MV-4-11 (cell line): ENCODE data around the gene MYO10.

Experiments
- DNase-seq: peaks from one replicate; lab custom pipeline; 2025; lab: John Stamatoyannopoulos, UW

Gene MYO10

GRCh38 chr5:16709691-16710433, 226.2 kb downstream of the MYO10 start:
- no peak for DNase-seq

DNA sequence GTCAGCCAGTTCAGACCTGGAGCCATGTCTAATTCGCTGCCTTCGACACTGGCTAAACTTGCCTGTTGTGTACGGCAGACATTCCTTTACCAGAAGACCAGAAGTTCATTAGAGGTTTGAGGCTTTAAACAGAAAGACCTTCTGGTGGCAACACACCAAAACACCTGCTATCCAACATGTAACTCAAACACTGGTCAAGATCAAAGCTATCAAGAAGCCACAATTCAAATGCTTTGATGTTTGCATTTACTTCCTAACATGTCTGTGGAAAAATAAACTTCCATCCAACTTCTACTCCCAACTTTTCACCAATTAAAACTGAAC, 228.3 kb downstream of the MYO10 start:
- DNase-seq, result no peak

DNA sequence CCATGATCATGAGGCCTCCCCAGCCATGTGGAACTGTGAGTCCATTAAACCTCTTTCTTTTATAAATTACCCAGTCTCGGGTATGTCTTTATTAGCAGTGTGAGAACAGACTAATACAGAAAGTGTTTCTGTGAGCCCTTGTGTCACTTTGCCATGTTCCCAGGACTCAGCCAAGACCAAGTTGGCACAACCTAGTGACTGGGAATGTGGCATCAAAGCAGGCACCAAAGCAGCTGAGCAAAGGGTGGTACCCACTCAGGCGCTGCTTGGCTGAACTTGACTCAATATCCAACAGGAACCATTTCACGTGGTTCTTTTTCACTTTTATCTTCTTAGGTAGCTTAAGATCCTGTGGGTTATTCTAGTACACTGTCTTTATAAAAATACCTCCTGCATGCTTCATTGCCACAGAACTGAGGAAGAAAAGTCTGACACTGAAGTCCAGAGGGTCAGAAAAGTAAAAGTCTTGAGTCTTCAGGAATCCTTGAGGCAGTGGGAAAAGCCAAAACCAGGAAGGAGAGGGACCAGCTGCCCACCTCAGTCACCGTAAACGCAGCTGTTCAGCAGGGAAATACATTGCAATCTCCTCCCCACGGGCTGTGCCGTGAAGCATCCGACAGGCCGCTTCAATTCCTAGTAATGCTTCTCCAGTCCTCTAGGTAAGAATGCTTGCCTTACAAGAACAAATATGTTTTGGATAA, 228.8 kb downstream of the MYO10 start:
- DNase-seq, result no peak

DNA sequence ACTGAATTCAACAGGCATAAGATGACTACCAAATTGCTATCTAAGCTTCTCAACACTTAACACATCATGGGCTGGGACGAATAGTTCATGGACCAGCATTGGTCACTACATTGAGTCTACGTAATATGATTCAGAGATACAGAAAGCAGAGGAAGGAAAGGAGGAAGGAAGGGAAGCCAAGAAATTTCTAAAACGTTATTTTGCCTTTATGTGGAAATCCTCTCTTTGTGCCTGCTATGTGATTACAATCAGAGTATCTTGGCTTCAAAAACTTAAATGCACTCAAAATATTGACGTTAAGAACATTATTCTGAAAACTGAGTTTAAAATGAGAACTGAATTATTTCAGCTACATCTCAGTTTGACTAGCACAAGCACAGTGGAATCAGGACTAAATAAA, 231.1 kb downstream of the MYO10 start:
- no peak for DNase-seq

DNA sequence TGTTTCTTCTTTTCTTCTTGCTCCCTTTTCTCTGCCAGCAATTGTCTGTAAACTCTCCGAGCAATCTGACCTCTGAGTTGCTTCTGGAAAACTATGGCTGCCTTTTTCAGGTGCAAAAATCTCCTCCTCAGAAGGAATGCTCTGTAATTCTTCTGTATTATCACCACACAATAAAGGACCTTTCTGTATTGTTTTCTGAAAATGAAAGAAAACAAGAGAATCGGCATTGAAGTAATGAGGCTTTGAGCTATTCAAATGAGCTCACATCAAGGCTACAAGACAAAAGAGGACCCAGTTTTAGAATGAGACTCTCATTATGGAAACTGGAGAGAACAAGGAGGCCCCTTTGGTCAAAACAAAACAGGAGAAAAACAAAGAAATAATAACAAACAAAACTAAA, 233.1 kb downstream of the MYO10 start:
- no peak for DNase-seq

DNA sequence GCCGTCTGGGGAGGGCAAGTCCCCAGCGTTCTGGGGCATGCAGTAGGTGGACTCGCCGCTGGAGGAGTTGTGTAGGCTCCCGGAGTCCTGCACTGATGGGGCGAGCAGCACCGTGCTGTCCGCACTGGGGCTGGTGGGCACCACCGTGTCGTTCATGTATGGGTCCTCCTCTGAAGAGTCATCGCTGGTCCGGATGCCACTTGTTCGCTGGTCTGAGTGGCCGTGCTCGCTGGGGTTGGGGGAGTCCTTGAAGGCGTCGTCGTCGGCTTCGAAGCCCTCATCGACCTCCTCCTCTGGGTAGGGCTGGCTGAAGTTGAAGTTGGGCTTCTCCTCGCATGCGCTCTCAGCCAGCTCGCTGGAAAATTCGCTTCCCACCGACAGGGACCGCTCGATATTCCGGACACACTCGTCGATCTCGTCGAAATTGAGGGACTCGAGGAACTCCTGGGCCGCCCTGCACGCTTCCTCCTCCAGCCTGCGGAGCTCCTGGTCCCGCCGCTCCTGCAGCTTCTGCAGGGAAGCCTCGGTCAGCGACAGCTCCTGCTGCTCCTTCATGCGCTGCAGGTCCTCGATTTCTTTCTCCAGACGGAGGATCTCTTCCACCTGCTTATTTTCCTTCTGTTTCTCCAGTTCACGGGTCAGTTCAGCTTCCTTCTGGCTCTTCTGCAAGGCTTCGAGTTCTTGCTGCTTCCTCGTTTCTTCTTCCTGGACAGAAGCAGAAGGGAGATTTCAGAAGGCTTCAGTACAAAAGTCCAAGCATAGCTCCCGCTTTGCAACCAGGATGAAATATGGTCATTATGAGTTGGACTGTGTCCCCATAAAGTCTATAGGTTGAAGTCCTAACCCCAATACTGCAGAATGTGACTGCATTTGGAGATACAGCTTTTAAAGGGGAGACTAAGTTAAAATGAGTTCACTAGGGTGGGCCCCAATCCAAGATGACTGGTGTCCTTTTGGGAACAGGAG, 234.7 kb downstream of the MYO10 start:
- DNase-seq, result no peak

GRCh38 chr5:16700081-16700480, 236.0 kb downstream of the MYO10 start:
- DNase-seq, result no peak

DNA sequence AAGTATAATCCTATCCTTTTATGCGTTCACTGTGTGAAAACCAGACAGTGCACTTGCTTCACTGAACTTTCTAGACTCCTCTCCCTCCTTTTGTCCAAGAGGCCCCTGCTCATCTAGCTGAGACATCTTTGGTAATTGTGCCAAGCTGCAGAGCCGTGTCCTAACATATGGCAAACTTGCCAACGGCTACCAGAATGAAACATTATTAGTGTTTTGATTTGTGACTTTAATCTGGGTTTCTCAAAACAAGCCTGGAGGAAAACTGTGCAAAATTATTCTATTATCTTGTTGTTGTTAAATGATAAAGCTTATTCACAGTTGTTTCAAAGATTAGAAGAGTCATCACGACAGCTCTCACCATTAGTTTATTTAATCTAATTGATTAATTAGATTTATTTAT, 240.3 kb downstream of the MYO10 start:
- DNase-seq, result no peak

- DNase-seq, result no peak
Observed at GRCh38 chr5:16693879-16694278, 242.2 kb downstream of the MYO10 start.

GRCh38 chr5:16691731-16692130, 244.4 kb downstream of the MYO10 start:
- DNase-seq, result no peak

DNA sequence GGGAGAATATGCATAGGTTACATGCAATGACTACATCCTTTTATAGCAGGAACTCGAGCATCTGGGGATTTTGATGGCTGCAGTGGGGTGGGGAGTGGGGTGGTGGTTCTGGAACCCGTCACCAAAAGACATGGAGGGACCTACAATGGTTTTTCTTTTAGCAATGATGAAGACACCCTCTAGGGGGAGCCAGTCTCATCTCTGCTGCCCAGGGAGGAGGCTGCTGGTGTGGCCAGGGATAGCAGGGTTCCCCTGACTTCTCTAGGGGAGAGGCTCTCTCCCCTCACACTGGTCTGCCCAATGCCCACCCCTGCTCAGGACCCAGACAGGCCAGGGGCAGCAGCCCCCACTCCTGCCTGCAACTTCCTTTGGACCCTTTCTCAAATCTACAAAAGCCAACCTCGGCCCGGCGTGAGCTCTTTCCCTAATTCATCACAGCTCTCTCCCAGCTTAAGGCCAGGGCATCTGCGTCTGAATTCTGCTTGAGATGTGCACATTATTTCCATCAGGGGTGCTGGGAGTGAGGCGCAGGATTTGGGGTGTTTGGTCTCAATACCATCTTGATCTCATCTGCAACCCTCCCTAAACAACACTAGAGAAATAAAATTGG, 245.7 kb downstream of the MYO10 start:
- DNase-seq, result peak; percentile 44

DNA sequence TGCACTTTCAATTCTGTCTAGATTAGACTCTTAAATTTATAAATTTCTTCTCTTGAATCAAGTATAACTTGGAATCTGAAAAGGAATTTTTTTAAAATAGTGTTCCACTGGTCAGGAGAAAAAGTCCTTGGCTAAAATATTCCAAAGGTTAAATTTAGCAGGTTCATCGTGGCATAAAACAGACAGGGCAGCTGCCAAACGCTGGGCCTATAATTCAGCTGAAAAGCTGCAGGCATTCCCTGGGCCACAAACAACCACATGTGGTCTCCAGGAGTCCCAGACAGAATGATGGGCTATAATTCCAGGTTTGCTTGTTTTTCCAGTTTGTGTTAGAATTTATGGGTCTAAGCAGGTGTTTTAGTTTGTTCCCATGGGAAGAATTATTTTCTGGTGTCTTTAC, 248.2 kb downstream of the MYO10 start:
- no peak for DNase-seq

- DNase-seq, result no peak
Observed at GRCh38 chr5:16685069-16685468, 251.0 kb downstream of the MYO10 start.

DNA sequence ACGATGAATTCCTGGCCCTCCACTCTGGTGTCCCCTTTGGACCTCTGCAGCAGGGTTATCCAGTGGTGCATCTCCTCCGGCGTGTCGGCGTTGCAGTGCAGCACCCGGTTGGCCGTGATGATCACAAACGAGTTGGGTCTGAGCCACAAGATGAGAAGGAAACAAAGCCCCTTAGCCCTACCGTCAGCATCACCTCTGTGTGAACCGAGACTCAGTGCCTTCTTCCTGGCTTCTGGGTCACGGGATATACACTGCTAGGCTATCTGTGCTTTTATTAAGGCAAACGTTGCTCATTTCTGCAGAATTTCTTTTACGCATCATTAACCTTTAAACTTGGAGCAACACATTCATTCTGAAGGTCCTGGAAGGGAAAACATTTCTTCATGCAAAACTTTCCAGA, 254.2 kb downstream of the MYO10 start:
- DNase-seq, result no peak

GRCh38 chr5:16679863-16680262, 256.2 kb downstream of the MYO10 start:
- DNase-seq, result no peak

- DNase-seq, result no peak
Observed at GRCh38 chr5:16679190-16679589, 256.9 kb downstream of the MYO10 start.

GRCh38 chr5:16675806-16676205, 260.3 kb downstream of the MYO10 start:
- no peak for DNase-seq

- no peak for DNase-seq
Observed at GRCh38 chr5:16674750-16675149, 261.3 kb downstream of the MYO10 start.

DNA sequence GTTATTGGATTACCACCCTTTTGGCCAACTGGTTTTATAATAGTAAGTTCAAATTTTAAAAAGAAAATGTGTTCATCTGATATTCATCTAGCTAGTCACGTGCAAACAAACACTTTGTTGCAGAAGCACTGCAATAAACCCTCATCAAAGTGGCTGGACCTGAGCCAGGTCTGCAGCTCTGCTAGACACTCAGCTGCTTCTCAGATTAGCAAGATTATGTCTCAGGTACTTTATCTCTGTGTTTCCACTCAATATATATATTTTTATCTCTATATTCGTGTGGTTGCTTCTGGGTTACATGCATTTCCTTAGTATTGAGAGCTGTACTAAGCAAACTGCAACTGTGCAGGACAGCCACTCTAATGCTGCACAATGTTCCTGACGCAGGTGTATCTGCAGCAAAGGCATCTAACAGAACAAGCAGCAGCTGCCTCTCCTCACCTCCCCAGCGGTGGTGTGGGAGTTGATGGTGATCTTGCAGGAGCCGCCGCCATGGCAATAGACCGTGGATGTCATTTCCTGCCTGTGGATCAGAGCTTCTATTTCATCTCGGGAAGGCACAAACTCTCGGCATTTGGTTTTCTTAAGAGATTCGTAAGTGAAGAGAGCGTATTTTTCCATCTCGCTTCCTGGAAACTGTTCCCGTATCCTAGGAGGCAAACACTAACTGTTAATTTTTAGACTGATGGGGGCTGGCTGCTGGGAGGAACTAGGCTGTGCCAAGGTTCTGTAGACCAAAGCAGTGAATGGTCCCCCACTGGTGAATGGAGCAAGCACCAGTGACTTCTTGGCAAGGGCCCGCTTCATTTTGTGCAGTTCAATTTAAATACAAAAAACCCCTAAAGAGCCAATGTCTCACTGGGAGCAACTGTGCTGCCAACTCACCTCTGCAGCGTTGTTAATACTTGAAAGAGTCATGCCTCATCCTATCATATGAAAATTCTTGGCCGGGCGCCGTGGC, 262.6 kb downstream of the MYO10 start:
- DNase-seq, result no peak

GRCh38 chr5:16671208-16671607, 264.9 kb downstream of the MYO10 start:
- no peak for DNase-seq

DNA sequence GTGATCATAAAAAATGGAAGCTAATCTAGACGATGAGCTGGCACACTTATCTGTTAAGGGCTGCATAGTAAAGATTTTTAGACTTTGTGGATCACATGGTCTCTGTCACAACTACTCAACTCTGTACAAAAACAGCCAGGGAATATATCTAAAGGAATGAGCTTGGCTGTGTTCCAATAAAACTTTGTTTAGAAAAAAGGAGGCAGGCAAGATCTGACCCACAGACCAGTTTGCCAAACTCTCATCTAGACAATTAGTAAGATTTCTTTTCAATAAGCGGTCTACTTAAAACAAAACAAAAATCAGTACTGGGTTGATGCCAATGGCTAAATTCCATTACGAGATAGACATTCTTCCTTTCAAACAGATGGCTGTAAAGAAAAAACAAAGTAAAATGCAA, 266.3 kb downstream of the MYO10 start:
- no peak for DNase-seq
